Uterus (tissue), 4 donors: Measurements from ENCODE around the gene SMARCD2. TPM values are rescaled to one million over a fixed set of nuclear protein-coding genes. Genes with fewer than 3 reads are reported as not detected.
A peak's percentile ranks its signal among the peaks of the same experiment; 100 is the strongest.

ENCODE experiments used
- DNase-seq, 2 donors: peaks; one replicate each; pipeline ENCODE4 v3.0.0-alpha.2; 2019 to 2020
- H3K27ac ChIP-seq, 2 donors: fragments of 200-600 bp; sonication (generic); 1 replicate in 1 of 2; 2 replicates in 1 of 2; pipeline ENCODE4 v1.5.1; 2016 to 2018
- H3K27me3 ChIP-seq, 2 donors: fragments of 200-600 bp; sonication (generic); one replicate each; pipeline ENCODE4 v1.5.1; 2018 to 2019; ENCODE audit warnings: control low read depth in 1 of 2
- H3K36me3 ChIP-seq, 2 donors: fragments of 200-600 bp; sonication (generic); one replicate each; pipeline ENCODE4 v1.5.1; 2019; ENCODE audit warnings: control low read depth in 1 of 2
- H3K4me1 ChIP-seq, 2 donors: fragments of 200-600 bp; sonication (generic); one replicate each; pipeline ENCODE4 v1.5.1; 2018 to 2019; ENCODE audit warnings: control low read depth in 1 of 2
- H3K4me3 ChIP-seq, 2 donors: fragments of 200-600 bp; sonication (generic); 1 replicate in 1 of 2; 2 replicates in 1 of 2; pipeline ENCODE4 v1.5.1; 2018 to 2019; ENCODE audit warnings: mild to moderate bottlenecking in 1 of 2
- H3K9me3 ChIP-seq, 2 donors: fragments of 200-600 bp; sonication (generic); one replicate each; pipeline ENCODE4 v1.5.1; 2019; ENCODE audit warnings: control low read depth in 1 of 2
- CTCF ChIP-seq, 4 experiments: fragments of 200-600 bp in 2 of 4; fragments of 450-650 bp in 2 of 4; sonication (generic) in 2 of 4; IDR thresholded peaks; one replicate each; pipeline ENCODE4 v1.5.1; 2016 to 2019; ENCODE audit warnings: antibody characterized with exemption in 4 of 4, mild to moderate bottlenecking in 2 of 4, moderate library complexity in 1 of 4
- POLR2A ChIP-seq, 2 donors: fragments of 450-650 bp; IDR thresholded peaks; one replicate each; pipeline ENCODE4 v1.6.1; 2016; ENCODE audit warnings: antibody characterized with exemption in 2 of 2, mild to moderate bottlenecking in 1 of 2, moderate library complexity in 1 of 2
- intact Hi-C: fragments of 100-400 bp; cut with DNase I; formaldehyde crosslinking; loops from one replicate; pipeline ENCODE4 v1.15.1; 2023; ENCODE audit warnings: low total_unique reads
- total RNA-seq, 4 donors: library from RNA; depleted of rRNA in 3 of 4; stranded (reverse); fragments of >200 nt in 3 of 4; gene quantifications; one replicate each; pipeline versions ENCODE4 v1.1.0 to v1.2.4, GENCODE V29; 2014 to 2023
- donor health status: DM: yes; HTN: yes; CAD: no.

Gene SMARCD2
- total RNA-seq, 4 donors from 2014 or later, result 72.9 to 205 (median 101) TPM

- intact Hi-C loops, result no loop called here
- TF ChIP-seq CTCF (IDR thresholded peaks at IDR 0.05), result no peak
- TF ChIP-seq POLR2A (IDR thresholded peaks at IDR 0.05), result peak in 1 of 2 donors; percentile 34
- Histone ChIP-seq H3K9me3 (no peaks in the 10 kb centered on the region), H3K4me1 (peaks cover 14 to 20% of the 10 kb centered on the region in 2 donors), H3K36me3 (no peaks in the 10 kb centered on the region), H3K4me3 (peak overlapping the region in 1 of 2 donors; percentile 1), H3K27me3 (peaks cover 0 to 3% of the 10 kb centered on the region in 2 donors), H3K27ac (peak overlapping the region; percentile 86 to 95)
- peak; percentile 91 to 94 for DNase-seq
Observed at GRCh38 chr17:63838631-63839171, 3.8 kb downstream of the SMARCD2 start.

- peaks cover 0 to 3% of the 10 kb centered on the region in 2 donors for H3K27me3 ChIP-seq
- no peaks in the 10 kb centered on the region for H3K9me3 ChIP-seq
- H3K27ac ChIP-seq, result peak overlapping the region; percentile 86 to 95
- peaks cover 14 to 20% of the 10 kb centered on the region in 2 donors for H3K4me1 ChIP-seq
- no peaks in the 10 kb centered on the region for H3K36me3 ChIP-seq
- intact Hi-C loops, result no loop called here
- no peak for DNase-seq
- TF ChIP-seq POLR2A (IDR thresholded peaks at IDR 0.05) (no peak), CTCF (IDR thresholded peaks at IDR 0.05) (no peak)
- H3K4me3 ChIP-seq, result peak overlapping the region in 1 of 2 donors; percentile 1
Observed at GRCh38 chr17:63837962-63838600, 4.4 kb downstream of the SMARCD2 start.

GRCh38 chr17:63837480-63837879, 5.0 kb downstream of the SMARCD2 start:
- Histone ChIP-seq H3K27ac (peak overlapping the region; percentile 86 to 95), H3K36me3 (no peaks in the 10 kb centered on the region), H3K4me1 (peaks cover 14 to 20% of the 10 kb centered on the region in 2 donors), H3K9me3 (no peaks in the 10 kb centered on the region), H3K27me3 (peaks cover 0 to under 1% of the 10 kb centered on the region in 2 donors), H3K4me3 (no peak overlapping the region)
- intact Hi-C loops, result no loop called here
- TF ChIP-seq POLR2A (IDR thresholded peaks at IDR 0.05) (no peak), CTCF (IDR thresholded peaks at IDR 0.05) (no peak)
- DNase-seq, result no peak

GRCh38 chr17:63836811-63837210, 5.7 kb downstream of the SMARCD2 start:
- TF ChIP-seq CTCF (IDR thresholded peaks at IDR 0.05), result no peak
- no peak for TF ChIP-seq POLR2A (IDR thresholded peaks at IDR 0.05)
- intact Hi-C loops, result no loop called here
- H3K36me3 ChIP-seq, result no peaks in the 10 kb centered on the region
- H3K27ac ChIP-seq, result peak overlapping the region in 1 of 2 donors; percentile 86
- H3K4me1 ChIP-seq, result peaks cover 14 to 20% of the 10 kb centered on the region in 2 donors
- no peak for DNase-seq
- no peak overlapping the region for H3K4me3 ChIP-seq
- no peaks in the 10 kb centered on the region for H3K9me3 ChIP-seq
- H3K27me3 ChIP-seq, result no peaks in the 10 kb centered on the region

- H3K27ac ChIP-seq, result no peak overlapping the region
- no peaks in the 10 kb centered on the region for H3K27me3 ChIP-seq
- no peak for DNase-seq
- H3K36me3 ChIP-seq, result no peaks in the 10 kb centered on the region
- H3K4me1 ChIP-seq, result peaks cover 7 to 15% of the 10 kb centered on the region in 2 donors
- TF ChIP-seq POLR2A (IDR thresholded peaks at IDR 0.05) (no peak), CTCF (IDR thresholded peaks at IDR 0.05) (no peak)
- no peak overlapping the region for H3K4me3 ChIP-seq
- intact Hi-C loops, result no loop called here
- no peaks in the 10 kb centered on the region for H3K9me3 ChIP-seq
Observed at GRCh38 chr17:63835167-63835720, 7.2 kb downstream of the SMARCD2 start.
